OCI-LY3 (cell line): ENCODE results near the gene CBFA2T2.

ENCODE experiments used
- H2AFZ ChIP-seq: fragments of 200-600, 300-600 bp; shearing (Covaris generic); 2 replicates; pipeline ENCODE4 v1.6.0; 2014; ENCODE audit warnings: antibody characterized with exemption, low read depth, low read length
- H3K27ac ChIP-seq: fragments of 200-600, 300-600 bp; sonication (generic); 2 replicates; pipeline ENCODE4 v1.5.1; 2014; ENCODE audit warnings: mild to moderate bottlenecking, low read length, moderate library complexity, mixed read lengths
- H3K27me3 ChIP-seq: fragments of 200-600, 300-600 bp; sonication (generic); 2 replicates; pipeline ENCODE4 v1.6.1; 2014; ENCODE audit warnings: low read depth, low read length, mixed read lengths
- H3K36me3 ChIP-seq: fragments of 200-600, 300-600 bp; sonication (generic); replicated peaks from 2 replicates; pipeline ENCODE3; 2014; ENCODE audit warnings: low read depth, low read length, mixed read lengths
- H3K4me1 ChIP-seq: fragments of 300-600, 200-600 bp; sonication (generic); 2 replicates; pipeline ENCODE4 v1.6.1; 2014; ENCODE audit warnings: low read length, mixed read lengths
- H3K4me2 ChIP-seq: fragments of 200-600, 300-600 bp; sonication (generic); 2 replicates; pipeline ENCODE4 v1.6.1; 2014; ENCODE audit warnings: low read length, mixed read lengths
- H3K4me3 ChIP-seq: fragments of 300-600, 200-600 bp; sonication (generic); 2 replicates; pipeline ENCODE4 v1.5.1; 2014; ENCODE audit warnings: antibody characterized with exemption, mild to moderate bottlenecking, low read length, moderate library complexity
- H3K79me2 ChIP-seq: fragments of 300-600, 200-600 bp; shearing (Covaris generic); 2 replicates; pipeline ENCODE4 v1.6.1; 2014; ENCODE audit warnings: mild to moderate bottlenecking, low read length, mixed read lengths
- H3K9ac ChIP-seq: fragments of 300-600, 200-600 bp; shearing (Covaris generic); 2 replicates; pipeline ENCODE4 v1.6.0; 2014; ENCODE audit warnings: mild to moderate bottlenecking, low read length, moderate library complexity
- H3K9me3 ChIP-seq: fragments of 200-600, 300-600 bp; shearing (Covaris generic); 2 replicates; pipeline ENCODE4 v1.6.1; 2014; ENCODE audit warnings: low read length, mixed read lengths; ENCODE audit not compliant: insufficient read depth
- H4K20me1 ChIP-seq: fragments of 200-600, 300-600 bp; sonication (generic); 2 replicates; pipeline ENCODE4 v1.6.1; 2016; ENCODE audit warnings: low read length, mixed read lengths; ENCODE audit not compliant: insufficient read depth
- CTCF ChIP-seq: fragments of 200-600, 300-600 bp; sonication (generic); IDR thresholded peaks from 2 replicates; pipeline ENCODE4 v1.5.1; 2014; ENCODE audit warnings: antibody characterized with exemption, low read length, low read depth
- EZH2phosphoT487 ChIP-seq: fragments of 200-600 bp; shearing (Covaris generic); IDR thresholded peaks from 2 replicates; pipeline ENCODE4 v1.6.1; 2018; ENCODE audit warnings: antibody characterized with exemption, mixed run types, low read depth

Gene CBFA2T2

GRCh38 chr20:33611106-33611505 is 121.2 kb downstream of the CBFA2T2 start:
- TF ChIP-seq EZH2phosphoT487 (no peak), CTCF (no peak)
- no peak overlapping the region for H3K27ac ChIP-seq

GRCh38 chr20:33612001-33612400 is 122.1 kb downstream of the CBFA2T2 start:
- Histone ChIP-seq H3K4me2 (no peak overlapping the region), H2AFZ (no peak overlapping the region), H3K9me3 (no peaks in the 10 kb centered on the region), H3K4me3 (no peak overlapping the region), H3K4me1 (peaks cover 33% of the 10 kb centered on the region), H3K27me3 (no peaks in the 10 kb centered on the region), H3K36me3 (peaks cover 42% of the 10 kb centered on the region), H4K20me1 (no peaks in the 10 kb centered on the region), H3K9ac (no peak overlapping the region), H3K79me2 (no peaks in the 10 kb centered on the region), H3K27ac (no peak overlapping the region)
- TF ChIP-seq CTCF: no peak
- TF ChIP-seq EZH2phosphoT487: no peak

More at GRCh38 chr20:33611106-33611505, 121.2 kb downstream of the CBFA2T2 start:
- H3K79me2 ChIP-seq: no peaks in the 10 kb centered on the region
- H3K27me3 ChIP-seq: no peaks in the 10 kb centered on the region
- no peak overlapping the region for H2AFZ ChIP-seq
- no peak overlapping the region for H3K9ac ChIP-seq
- H3K4me2 ChIP-seq: no peak overlapping the region
- no peaks in the 10 kb centered on the region for H4K20me1 ChIP-seq
- no peak overlapping the region for H3K4me3 ChIP-seq
- H3K36me3 ChIP-seq: peaks cover 42% of the 10 kb centered on the region
- peaks cover 42% of the 10 kb centered on the region for H3K4me1 ChIP-seq
- H3K9me3 ChIP-seq: no peaks in the 10 kb centered on the region

GRCh38 chr20:33621717-33622400 is 132.0 kb downstream of the CBFA2T2 start:
- no peak overlapping the region for H3K9ac ChIP-seq
- H3K4me1 ChIP-seq: no peaks in the 10 kb centered on the region
- no peak for TF ChIP-seq CTCF
- TF ChIP-seq EZH2phosphoT487: no peak
- no peak overlapping the region for H3K4me2 ChIP-seq
- no peak overlapping the region for H2AFZ ChIP-seq
- no peaks in the 10 kb centered on the region for H3K79me2 ChIP-seq
- no peak overlapping the region for H3K27ac ChIP-seq
- peaks cover 9% of the 10 kb centered on the region for H3K36me3 ChIP-seq
- H4K20me1 ChIP-seq: no peaks in the 10 kb centered on the region
- H3K4me3 ChIP-seq: no peak overlapping the region
- H3K9me3 ChIP-seq: no peaks in the 10 kb centered on the region
- no peaks in the 10 kb centered on the region for H3K27me3 ChIP-seq

GRCh38 chr20:33622705-33623365 is 132.9 kb downstream of the CBFA2T2 start:
- Histone ChIP-seq H3K4me3 (no peak overlapping the region), H3K27ac (no peak overlapping the region), H3K9ac (no peak overlapping the region), H4K20me1 (no peaks in the 10 kb centered on the region), H3K27me3 (no peaks in the 10 kb centered on the region), H3K9me3 (no peaks in the 10 kb centered on the region), H3K79me2 (no peaks in the 10 kb centered on the region), H3K4me2 (no peak overlapping the region), H3K4me1 (no peaks in the 10 kb centered on the region), H3K36me3 (peaks cover 12% of the 10 kb centered on the region), H2AFZ (no peak overlapping the region)
- TF ChIP-seq CTCF (no peak), EZH2phosphoT487 (no peak)
